Measurements from ENCODE around the gene SURF4. TPM values are rescaled to one million over a fixed set of nuclear protein-coding genes. Genes with fewer than 3 reads are reported as not detected.

The SURF4 gene
- total and polyA plus RNA-seq, 2 of the 13 experiments (the other 11 are each of a cell fraction or from before 2014, with no cell fraction given): 220 to 265 TPM

- H3K4me1 ChIP-seq (ENCODE audit: insufficient read depth, low read length): peaks cover 9% of the 10 kb centered on the region
- in situ Hi-C loops (cut with HindIII; ENCODE audit: extremely low pct_ligation_motif_present, low pct_unique_long_range_greater_than_20kb): no loop called here
- ATAC-seq (no peak), DNase-seq (ENCODE audit: low spot score) (no peak), FAIRE-seq (no peak)
- H3K4me2 ChIP-seq (ENCODE audit: low read depth, low read length): no peak overlapping the region
- H3K9me3 ChIP-seq (ENCODE audit: low read length): no peaks in the 10 kb centered on the region
- H3K9ac ChIP-seq (ENCODE audit: insufficient read depth, low read depth, low read length): no peak overlapping the region
- peaks cover 6 to 53% of the 10 kb centered on the region in 2 experiments; a peak in 4 of 5 replicates for H3K36me3 ChIP-seq (replicated peaks in 1 of 2; ENCODE audit: control insufficient read depth in 1 of 2, insufficient read depth in 2 of 2, low read length in 2 of 2)
- BruUV-seq (replicated peaks): no TSS peak
- TF ChIP-seq ZNF569 (CRISPR knock-in tag; IDR thresholded peaks at IDR 0.05; ENCODE audit: borderline replicate concordance) (no peak), ZNF263 (CRISPR knock-in tag; IDR thresholded peaks at IDR 0.05) (peak; percentile 67)
- ChIA-PET CTCF (ENCODE audit: low intra/inter-chr PET ratio, low total read pairs) (no interaction called here), POLR2A (interaction anchor here (0.9 kb wide), 1 partner anchor 8 kb away, joined by 4 read pairs; the partner anchor contains the start of genes MED22 and RPL7A)
- no peak overlapping the region for H2AFZ ChIP-seq (ENCODE audit: low read length)
- 100% methylated on average over 2 of the region's 3 CpGs for WGBS (ENCODE audit: low lambda C conversion rate)
- intact Hi-C loops (cut with micrococcal nuclease; ENCODE audit: unreplicated experiment): no loop called here
- no peaks in the 10 kb centered on the region; a peak in 1 of 5 replicates for H3K27me3 ChIP-seq (ENCODE audit: control insufficient read depth in 1 of 2, insufficient read depth in 2 of 2, low read length in 2 of 2)
- H3K79me2 ChIP-seq (ENCODE audit: insufficient read depth, low read length): peaks cover 7% of the 10 kb centered on the region
- H3K27ac ChIP-seq (ENCODE audit: extremely low read length, insufficient read depth, low read length): no peak overlapping the region
- no peaks in the 10 kb centered on the region for H4K20me1 ChIP-seq (ENCODE audit: insufficient read depth, low read length)
- no peak overlapping the region for H3K4me3 ChIP-seq (replicated peaks in 1 of 3; ENCODE audit: insufficient read depth in 1 of 3, low read depth in 2 of 3, low read length in 3 of 3)
Observed at GRCh38 chr9:133340256-133340655, 35.6 kb downstream of the SURF4 start.

- TF ChIP-seq RARA (CRISPR knock-in tag; IDR thresholded peaks at IDR 0.05): no peak
- TF ChIP-seq ZNF670 (CRISPR knock-in tag; IDR thresholded peaks at IDR 0.05; ENCODE audit: borderline replicate concordance): no peak
- TF ChIP-seq, protein P1, sequence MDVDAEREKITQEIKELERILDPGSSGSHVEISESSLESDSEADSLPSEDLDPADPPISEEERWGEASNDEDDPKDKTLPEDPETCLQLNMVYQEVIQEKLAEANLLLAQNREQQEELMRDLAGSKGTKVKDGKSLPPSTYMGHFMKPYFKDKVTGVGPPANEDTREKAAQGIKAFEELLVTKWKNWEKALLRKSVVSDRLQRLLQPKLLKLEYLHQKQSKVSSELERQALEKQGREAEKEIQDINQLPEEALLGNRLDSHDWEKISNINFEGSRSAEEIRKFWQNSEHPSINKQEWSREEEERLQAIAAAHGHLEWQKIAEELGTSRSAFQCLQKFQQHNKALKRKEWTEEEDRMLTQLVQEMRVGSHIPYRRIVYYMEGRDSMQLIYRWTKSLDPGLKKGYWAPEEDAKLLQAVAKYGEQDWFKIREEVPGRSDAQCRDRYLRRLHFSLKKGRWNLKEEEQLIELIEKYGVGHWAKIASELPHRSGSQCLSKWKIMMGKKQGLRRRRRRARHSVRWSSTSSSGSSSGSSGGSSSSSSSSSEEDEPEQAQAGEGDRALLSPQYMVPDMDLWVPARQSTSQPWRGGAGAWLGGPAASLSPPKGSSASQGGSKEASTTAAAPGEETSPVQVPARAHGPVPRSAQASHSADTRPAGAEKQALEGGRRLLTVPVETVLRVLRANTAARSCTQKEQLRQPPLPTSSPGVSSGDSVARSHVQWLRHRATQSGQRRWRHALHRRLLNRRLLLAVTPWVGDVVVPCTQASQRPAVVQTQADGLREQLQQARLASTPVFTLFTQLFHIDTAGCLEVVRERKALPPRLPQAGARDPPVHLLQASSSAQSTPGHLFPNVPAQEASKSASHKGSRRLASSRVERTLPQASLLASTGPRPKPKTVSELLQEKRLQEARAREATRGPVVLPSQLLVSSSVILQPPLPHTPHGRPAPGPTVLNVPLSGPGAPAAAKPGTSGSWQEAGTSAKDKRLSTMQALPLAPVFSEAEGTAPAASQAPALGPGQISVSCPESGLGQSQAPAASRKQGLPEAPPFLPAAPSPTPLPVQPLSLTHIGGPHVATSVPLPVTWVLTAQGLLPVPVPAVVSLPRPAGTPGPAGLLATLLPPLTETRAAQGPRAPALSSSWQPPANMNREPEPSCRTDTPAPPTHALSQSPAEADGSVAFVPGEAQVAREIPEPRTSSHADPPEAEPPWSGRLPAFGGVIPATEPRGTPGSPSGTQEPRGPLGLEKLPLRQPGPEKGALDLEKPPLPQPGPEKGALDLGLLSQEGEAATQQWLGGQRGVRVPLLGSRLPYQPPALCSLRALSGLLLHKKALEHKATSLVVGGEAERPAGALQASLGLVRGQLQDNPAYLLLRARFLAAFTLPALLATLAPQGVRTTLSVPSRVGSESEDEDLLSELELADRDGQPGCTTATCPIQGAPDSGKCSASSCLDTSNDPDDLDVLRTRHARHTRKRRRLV (CRISPR knock-in tag; IDR thresholded peaks at IDR 0.05): no peak
- TF ChIP-seq ZNF354B (CRISPR knock-in tag; IDR thresholded peaks at IDR 0.05): no peak
- TF ChIP-seq FLYWCH1 (CRISPR knock-in tag; IDR thresholded peaks at IDR 0.05): no peak
- DNase-seq (ENCODE audit: low spot score) (no peak), FAIRE-seq (no peak), ATAC-seq (no peak)
- H3K36me3 ChIP-seq (replicated peaks in 1 of 2; ENCODE audit: control insufficient read depth in 1 of 2, insufficient read depth in 2 of 2, low read length in 2 of 2): peaks cover 6 to 48% of the 10 kb centered on the region in 2 experiments; a peak in 4 of 5 replicates
- in situ Hi-C loops (cut with HindIII; ENCODE audit: extremely low pct_ligation_motif_present, low pct_unique_long_range_greater_than_20kb): no loop called here
- POLR2A ChIA-PET: interaction anchor here (0.9 kb wide), 1 partner anchor 8 kb away, joined by 4 read pairs; the partner anchor contains the start of genes MED22 and RPL7A
- H3K9ac ChIP-seq (ENCODE audit: insufficient read depth, low read depth, low read length): no peak overlapping the region
- no peak overlapping the region for H3K4me3 ChIP-seq (replicated peaks in 1 of 3; ENCODE audit: insufficient read depth in 1 of 3, low read depth in 2 of 3, low read length in 3 of 3)
- no peaks in the 10 kb centered on the region; a peak in 1 of 5 replicates for H3K27me3 ChIP-seq (ENCODE audit: control insufficient read depth in 1 of 2, insufficient read depth in 2 of 2, low read length in 2 of 2)
- 90% methylated on average over 5 of the region's 5 CpGs for WGBS (ENCODE audit: low lambda C conversion rate)
- peaks cover 13% of the 10 kb centered on the region for H3K79me2 ChIP-seq (ENCODE audit: insufficient read depth, low read length)
- no TSS peak for BruUV-seq (replicated peaks)
- no peaks in the 10 kb centered on the region for H3K9me3 ChIP-seq (ENCODE audit: low read length)
- H3K27ac ChIP-seq (ENCODE audit: extremely low read length, insufficient read depth, low read length): no peak overlapping the region
- no peaks in the 10 kb centered on the region for H4K20me1 ChIP-seq (ENCODE audit: insufficient read depth, low read length)
- H2AFZ ChIP-seq (ENCODE audit: low read length): no peak overlapping the region
- H3K4me2 ChIP-seq (ENCODE audit: low read depth, low read length): no peak overlapping the region
- intact Hi-C loops (cut with micrococcal nuclease; ENCODE audit: unreplicated experiment): no loop called here
- CTCF ChIA-PET (ENCODE audit: low intra/inter-chr PET ratio, low total read pairs): no interaction called here
- H3K4me1 ChIP-seq (ENCODE audit: insufficient read depth, low read length): peaks cover 13% of the 10 kb centered on the region
Observed at GRCh38 chr9:133339641-133340040, 36.2 kb downstream of the SURF4 start.
